Keratinocyte (primary cell): Measurements from ENCODE around the gene ILKAP. TPM values are rescaled to one million over a fixed set of nuclear protein-coding genes. Genes with fewer than 3 reads are reported as not detected.
A peak's percentile ranks its signal among the peaks of the same experiment; 100 is the strongest.

Experiments used
- DNase-seq: peaks from one replicate; pipeline ENCODE4 v3.0.0-alpha.2; 2011; ENCODE audit warnings: low read depth, missing footprints, low spot score
- FAIRE-seq: peaks from 2 replicates; lab custom pipeline; 2011; peaks lifted over from hg19 to GRCh38; lab: Jason Lieb, UNC
- H2AFZ ChIP-seq: 2 replicates; pipeline ENCODE4 v1.6.0; 2012; ENCODE audit warnings: low read length, control low read depth, inconsistent platforms; ENCODE audit not compliant: control insufficient read depth
- H3K27ac ChIP-seq: 2 replicates; pipeline ENCODE4 v1.5.1; 2011; ENCODE audit warnings: low read length; ENCODE audit not compliant: control insufficient read depth, insufficient read depth
- H3K27me3 ChIP-seq: 3 replicates; pipeline ENCODE4 v1.6.0; 2011; ENCODE audit warnings: low read length; ENCODE audit not compliant: control insufficient read depth, insufficient read depth; ENCODE audit errors: extremely low read depth
- H3K36me3 ChIP-seq, 2 experiments: 2 replicates in 1 of 2; 3 replicates in 1 of 2; pipeline ENCODE4 v1.5.1; 2011; ENCODE audit warnings: low read length in 2 of 2, mild to moderate bottlenecking in 1 of 2; ENCODE audit not compliant: control insufficient read depth in 2 of 2, insufficient read depth in 2 of 2; ENCODE audit errors: extremely low read depth in 1 of 2
- H3K4me1 ChIP-seq: 3 replicates; pipeline ENCODE4 v1.5.1; 2011; ENCODE audit warnings: low read length; ENCODE audit not compliant: control insufficient read depth, insufficient read depth; ENCODE audit errors: extremely low read depth
- H3K4me2 ChIP-seq: 3 replicates; pipeline ENCODE4 v1.6.0; 2011; ENCODE audit warnings: low read depth, low read length; ENCODE audit not compliant: control insufficient read depth, insufficient read depth; ENCODE audit errors: extremely low read depth
- H3K4me3 ChIP-seq, 3 experiments: fragments of 200-600 bp in 1 of 3; sonication (generic) in 1 of 3; 2 replicates in 2 of 3; 3 replicates in 1 of 3; pipeline ENCODE4 v1.5.1; 2011 to 2016; ENCODE audit warnings: low read length in 3 of 3, mild to moderate bottlenecking in 3 of 3, control low read depth in 2 of 3, inconsistent platforms in 1 of 3, low read depth in 1 of 3, mixed read lengths in 1 of 3, mixed run types in 1 of 3, moderate library complexity in 1 of 3; ENCODE audit not compliant: control insufficient read depth in 2 of 3, insufficient read depth in 2 of 3; ENCODE audit errors: extremely low read depth in 1 of 3
- H3K79me2 ChIP-seq: 2 replicates; pipeline ENCODE4 v1.6.0; 2012; ENCODE audit warnings: low read length; ENCODE audit not compliant: control insufficient read depth, insufficient read depth
- H3K9ac ChIP-seq: 3 replicates; pipeline ENCODE4 v1.6.0; 2011; ENCODE audit warnings: low read length; ENCODE audit not compliant: control insufficient read depth, insufficient read depth; ENCODE audit errors: extremely low read depth
- H3K9me1 ChIP-seq: 3 replicates; pipeline ENCODE4 v1.6.0; 2011; ENCODE audit warnings: low read length; ENCODE audit not compliant: control insufficient read depth, insufficient read depth; ENCODE audit errors: extremely low read depth
- H3K9me3 ChIP-seq: 2 replicates; pipeline ENCODE4 v1.5.1; 2012; ENCODE audit warnings: low read depth, low read length; ENCODE audit not compliant: control insufficient read depth
- H4K20me1 ChIP-seq: 3 replicates; pipeline ENCODE4 v1.6.0; 2011; ENCODE audit warnings: low read length; ENCODE audit not compliant: control insufficient read depth, insufficient read depth; ENCODE audit errors: extremely low read depth
- CTCF ChIP-seq, 3 experiments: IDR thresholded peaks in 1 of 3; conservative IDR thresholded peaks in 1 of 3; optimal IDR thresholded peaks in 1 of 3; 2 replicates in 2 of 3; 3 replicates in 1 of 3; pipeline versions ENCODE3 to v1.5.1; 2011; ENCODE audit warnings: low read length in 3 of 3, mild to moderate bottlenecking in 3 of 3, moderate library complexity in 2 of 3, control low read depth in 1 of 3, inconsistent platforms in 1 of 3; ENCODE audit not compliant: insufficient read depth in 2 of 3; ENCODE audit errors: extremely low read depth in 1 of 3
- EZH2 ChIP-seq: IDR thresholded peaks from one replicate; pipeline ENCODE4 v1.6.1; 2012; ENCODE audit warnings: inconsistent platforms, mild to moderate bottlenecking, low read length, moderate library complexity
- dilution Hi-C: fragments of 300-500 bp; cut with MboI; formaldehyde crosslinking; loops from one replicate; pipeline ENCODE4 v1.7.0; 2020; ENCODE audit warnings: low sequenced_read_pairs; ENCODE audit not compliant: extremely low pct_ligation_motif_present
- polyA plus RNA-seq, 5 experiments: library from polyadenylated mRNA; depleted of rRNA in 3 of 5; stranded (reverse) in 3 of 5; stranded (forward) in 1 of 5; unstranded in 1 of 5; fragments of >200 nt; gene quantifications; 1 replicate in 1 of 5; 2 replicates in 3 of 5; 3 replicates in 1 of 5; pipeline versions ENCODE4 v1.2.1 to v1.2.3, GENCODE V29; 2011 to 2012; ENCODE audit warnings: missing spikeins in 2 of 5, low read depth in 1 of 5, low replicate concordance in 1 of 5

The ILKAP gene
- polyA plus RNA-seq, 1 donor (not counting 4 experiments of a cell fraction or from before 2014, with no cell fraction given) = 39.1 TPM

- Histone ChIP-seq H4K20me1 (no peaks in the 10 kb centered on the region), H3K4me3 (no peak overlapping the region), H2AFZ (no peak overlapping the region), H3K9me1 (no peaks in the 10 kb centered on the region), H3K79me2 (no peaks in the 10 kb centered on the region), H3K4me2 (peak overlapping the region; percentile 64), H3K27ac (no peak overlapping the region), H3K36me3 (no peaks in the 10 kb centered on the region), H3K4me1 (peaks cover 30% of the 10 kb centered on the region), H3K9ac (peak overlapping the region; percentile 35), H3K27me3 (no peaks in the 10 kb centered on the region), H3K9me3 (no peaks in the 10 kb centered on the region)
- peak; percentile 57 for FAIRE-seq
- DNase-seq = peak; percentile 42
- TF ChIP-seq CTCF (optimal IDR thresholded peaks at IDR 0.05 in 1 of 3, IDR thresholded peaks at IDR 0.05 in 1 of 3, conservative IDR thresholded peaks at IDR 0.05 in 1 of 3; ENCODE audit: extremely low read depth in 1 of 3, insufficient read depth in 2 of 3, low read length in 3 of 3) (no peak), EZH2 (no peak)
- dilution Hi-C loops = no loop called here
Measured at GRCh38 chr2:238141541-238142318, 61.8 kb downstream of the ILKAP start.

- FAIRE-seq (no peak), DNase-seq (no peak)
- Histone ChIP-seq H3K4me3 (no peak overlapping the region), H3K79me2 (no peaks in the 10 kb centered on the region), H3K27ac (no peak overlapping the region), H3K36me3 (no peaks in the 10 kb centered on the region), H3K9me1 (no peaks in the 10 kb centered on the region), H3K4me1 (peaks cover 30% of the 10 kb centered on the region), H2AFZ (no peak overlapping the region), H4K20me1 (no peaks in the 10 kb centered on the region), H3K9ac (no peak overlapping the region), H3K4me2 (peak overlapping the region; percentile 64), H3K9me3 (no peaks in the 10 kb centered on the region), H3K27me3 (no peaks in the 10 kb centered on the region)
- dilution Hi-C loops = no loop called here
- no peak for TF ChIP-seq CTCF (optimal IDR thresholded peaks at IDR 0.05 in 1 of 3, IDR thresholded peaks at IDR 0.05 in 1 of 3, conservative IDR thresholded peaks at IDR 0.05 in 1 of 3; ENCODE audit: extremely low read depth in 1 of 3, insufficient read depth in 2 of 3, low read length in 3 of 3)
Measured at GRCh38 chr2:238140721-238141540, 62.6 kb downstream of the ILKAP start.
